HCT116 (cell line): Measurements from ENCODE around the gene ANKRD13B. TPM values are rescaled to one million over a fixed set of nuclear protein-coding genes. Genes with fewer than 3 reads are reported as not detected.

ENCODE experiments used
- ATAC-seq: fragments of 200-7000 bp; cut with Tn5 transposase; 2 replicates; pipeline ENCODE4 v1.9.1; 2020; ENCODE audit warnings: mild to moderate bottlenecking, moderate library complexity
- BruUV-seq: library from RNA; stranded (reverse); fragments of 400-500 nt; replicated peaks from 2 replicates; lab custom pipeline; 2021; lab: Mats Ljungman, UMichigan
- CTCF ChIA-PET: fragments of 300-600 bp; sonication (Branson Sonifier 250); formaldehyde crosslinking; loops from one replicate; lab custom pipeline; 2021; ENCODE audit warnings: antibody characterized with exemption; lab: Charles Lee
- POLR2A ChIA-PET: fragments of 300-600, 350-600 bp; sonication (Branson Sonifier 250); formaldehyde crosslinking; loops from one replicate; lab custom pipeline; 2021; ENCODE audit warnings: antibody characterized with exemption; lab: Charles Lee
- RAD21 ChIA-PET, 2 experiments: fragments of 300-600 bp; sonication (Branson Sonifier 250); formaldehyde crosslinking; loops; one replicate each; lab custom pipeline; 2023; ENCODE audit warnings: low total read pairs in 2 of 2; ENCODE audit not compliant: uncharacterized antibody in 2 of 2, unreplicated experiment in 2 of 2, low non-redundant PET in 1 of 2; lab: Charles Lee
- DNase-seq: peaks from one replicate; pipeline ENCODE4 v3.0.0-alpha.2; 2010; ENCODE audit warnings: low read depth, low spot score
- H2AFZ ChIP-seq: fragments of 200-600 bp; shearing (Covaris generic), sonication (generic); 2 replicates; pipeline ENCODE4 v1.6.1; 2017; ENCODE audit warnings: low read depth, mixed run types, mixed read lengths, antibody characterized with exemption, low read length; ENCODE audit not compliant: poor library complexity, severe bottlenecking
- H3K27ac ChIP-seq: 2 replicates; pipeline ENCODE4 v1.5.1; 2012; ENCODE audit warnings: low read depth, low read length
- H3K27me3 ChIP-seq: fragments of 200-600 bp; sonication (generic); 2 replicates; pipeline ENCODE4 v1.6.1; 2016; ENCODE audit warnings: mixed run types, low read length, mixed read lengths; ENCODE audit not compliant: insufficient read depth
- H3K36me3 ChIP-seq, 2 experiments: fragments of 200-500 bp in 1 of 2; fragments of 200-600 bp in 1 of 2; sonication (Bioruptor generic) in 1 of 2; sonication (generic) in 1 of 2; 2 replicates each; pipeline versions ENCODE4 v1.5.1 to v1.6.1; 2014 to 2016; ENCODE audit warnings: low read length in 2 of 2, inconsistent platforms in 1 of 2, mixed read lengths in 1 of 2, mixed run types in 1 of 2; ENCODE audit not compliant: insufficient read depth in 2 of 2, control insufficient read depth in 1 of 2
- H3K4me1 ChIP-seq, 2 experiments: fragments of 200-600 bp in 1 of 2; sonication (generic) in 1 of 2; 2 replicates each; pipeline versions ENCODE4 v1.5.1 to v1.6.1; 2012 to 2017; ENCODE audit warnings: low read length in 2 of 2, inconsistent platforms in 1 of 2, mild to moderate bottlenecking in 1 of 2, mixed read lengths in 1 of 2, mixed run types in 1 of 2, moderate library complexity in 1 of 2; ENCODE audit not compliant: insufficient read depth in 2 of 2, control insufficient read depth in 1 of 2
- H3K4me2 ChIP-seq: fragments of 200-600 bp; sonication (generic); 2 replicates; pipeline ENCODE4 v1.6.1; 2017; ENCODE audit warnings: mixed run types, low read length, mixed read lengths
- H3K4me3 ChIP-seq, 2 experiments: fragments of 200-600 bp in 1 of 2; sonication (generic) in 1 of 2; replicated peaks in 1 of 2; 2 replicates each; pipeline ENCODE4 v1.5.1; 2011 to 2016; ENCODE audit warnings: low read length in 2 of 2, control low read depth in 1 of 2, low read depth in 1 of 2, mild to moderate bottlenecking in 1 of 2, mixed read lengths in 1 of 2, mixed run types in 1 of 2
- H3K79me2 ChIP-seq: fragments of 200-600 bp; sonication (generic); 2 replicates; pipeline ENCODE4 v1.6.1; 2017; ENCODE audit warnings: mild to moderate bottlenecking, mixed run types, low read length, moderate library complexity, mixed read lengths; ENCODE audit not compliant: insufficient read depth
- H3K9ac ChIP-seq: fragments of 200-600 bp; sonication (generic); 2 replicates; pipeline ENCODE4 v1.6.1; 2016; ENCODE audit warnings: low read length, mixed read lengths
- H3K9me2 ChIP-seq: fragments of 200-600 bp; sonication (generic), shearing (Covaris generic); 2 replicates; pipeline ENCODE4 v1.6.1; 2017; ENCODE audit warnings: mixed run types, mild to moderate bottlenecking, moderate library complexity; ENCODE audit not compliant: insufficient read depth
- H3K9me3 ChIP-seq, 2 experiments: fragments of 200-500 bp in 1 of 2; fragments of 200-600 bp in 1 of 2; sonication (Bioruptor generic) in 1 of 2; sonication (generic) in 1 of 2; 2 replicates each; pipeline ENCODE4 v1.6.1; 2014 to 2017; ENCODE audit warnings: low read length in 2 of 2, mixed read lengths in 2 of 2, inconsistent platforms in 1 of 2, low read depth in 1 of 2, mild to moderate bottlenecking in 1 of 2, mixed run types in 1 of 2, moderate library complexity in 1 of 2; ENCODE audit not compliant: control insufficient read depth in 1 of 2, insufficient read depth in 1 of 2
- H4K20me1 ChIP-seq: fragments of 200-600 bp; sonication (generic), shearing (Covaris generic); 2 replicates; pipeline ENCODE4 v1.6.1; 2017; ENCODE audit warnings: mixed run types, mild to moderate bottlenecking, moderate library complexity; ENCODE audit not compliant: insufficient read depth
- CEBPB ChIP-seq: IDR thresholded peaks from 2 replicates; pipeline ENCODE4 v1.6.1; 2012; ENCODE audit warnings: low read depth
- EGR1 ChIP-seq: IDR thresholded peaks from 2 replicates; pipeline ENCODE4 v1.6.1; 2012; ENCODE audit warnings: low read depth
- ELF1 ChIP-seq: IDR thresholded peaks from 2 replicates; pipeline ENCODE4 v1.6.1; 2012; ENCODE audit warnings: low read depth, borderline replicate concordance
- EZH2phosphoT487 ChIP-seq: fragments of 200-600 bp; IDR thresholded peaks from 2 replicates; pipeline ENCODE4 v1.6.1; 2018; ENCODE audit warnings: antibody characterized with exemption, borderline replicate concordance
- FOSL1 ChIP-seq: IDR thresholded peaks from 2 replicates; pipeline ENCODE4 v1.6.1; 2012; ENCODE audit warnings: low read depth
- MAX ChIP-seq: IDR thresholded peaks from 2 replicates; pipeline ENCODE4 v1.6.1; 2012
- POLR2AphosphoS5 ChIP-seq: IDR thresholded peaks from 2 replicates; pipeline ENCODE4 v1.6.1; 2011; ENCODE audit warnings: mild to moderate bottlenecking, low read depth, low read length, moderate library complexity
- RAD21 ChIP-seq: IDR thresholded peaks from 2 replicates; pipeline ENCODE4 v1.6.1; 2012; ENCODE audit warnings: low read depth, mild to moderate bottlenecking
- REST ChIP-seq: IDR thresholded peaks from 2 replicates; pipeline ENCODE4 v1.6.1; 2012; ENCODE audit warnings: low read depth
- SIN3A ChIP-seq: IDR thresholded peaks from 2 replicates; pipeline ENCODE4 v1.6.1; 2012; ENCODE audit warnings: low read depth
- SRF ChIP-seq: IDR thresholded peaks from 2 replicates; pipeline ENCODE4 v1.6.1; 2012; ENCODE audit warnings: low read depth
- TCF7L2 ChIP-seq: IDR thresholded peaks from 2 replicates; pipeline ENCODE4 v1.7.0; 2011; ENCODE audit warnings: borderline replicate concordance, inconsistent platforms; ENCODE audit not compliant: insufficient read depth, insufficient read length; ENCODE audit errors: extremely low read depth
- YY1 ChIP-seq: IDR thresholded peaks from 2 replicates; pipeline ENCODE4 v1.6.1; 2011; ENCODE audit warnings: low read length, low read depth, moderate library complexity, mild to moderate bottlenecking; ENCODE audit not compliant: insufficient replicate concordance; ENCODE audit errors: extremely low read depth
- ZFX ChIP-seq: fragments of 450-650 bp; IDR thresholded peaks from 2 replicates; pipeline ENCODE4 v1.6.1; 2017
- intact Hi-C: fragments of 100-400 bp; cut with micrococcal nuclease; formaldehyde crosslinking; loops from 2 replicates; pipeline ENCODE4 v1.10.0; 2022
- total RNA-seq: library from RNA; stranded (reverse); gene quantifications from one replicate; pipeline ENCODE4 v1.2.1, GENCODE V29; 2021; ENCODE audit not compliant: unreplicated experiment
- TF ChIP-seq, protein P1 (sequence below): IDR thresholded peaks from 2 replicates; pipeline ENCODE4 v1.6.1; 2012
- TF ChIP-seq, protein P2 (sequence below): IDR thresholded peaks from 2 replicates; pipeline ENCODE4 v1.6.1; 2011; ENCODE audit warnings: mild to moderate bottlenecking, low read length, moderate library complexity; ENCODE audit not compliant: insufficient replicate concordance; ENCODE audit errors: extremely low read depth

ANKRD13B gene
- total RNA-seq, 1 experiment from 2014 or later = 27.4 TPM

- no peak for TF ChIP-seq REST
- TF ChIP-seq, protein P1, sequence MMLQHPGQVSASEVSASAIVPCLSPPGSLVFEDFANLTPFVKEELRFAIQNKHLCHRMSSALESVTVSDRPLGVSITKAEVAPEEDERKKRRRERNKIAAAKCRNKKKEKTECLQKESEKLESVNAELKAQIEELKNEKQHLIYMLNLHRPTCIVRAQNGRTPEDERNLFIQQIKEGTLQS = no peak
- TF ChIP-seq ZFX = no peak
- TF ChIP-seq CEBPB = no peak
- no peak for TF ChIP-seq EZH2phosphoT487
Observed at GRCh38 chr17:29645515-29646051, 52.7 kb downstream of the ANKRD13B start (continued).

GRCh38 chr17:29648005-29648404 is 55.1 kb downstream of the ANKRD13B start:
- H3K79me2 ChIP-seq = no peaks in the 10 kb centered on the region
- no peak overlapping the region for H2AFZ ChIP-seq
- H4K20me1 ChIP-seq = no peaks in the 10 kb centered on the region
- no peaks in the 10 kb centered on the region for H3K27me3 ChIP-seq
- H3K4me1 ChIP-seq = no peaks in the 10 kb centered on the region
- H3K4me3 ChIP-seq = no peak overlapping the region
- no peak overlapping the region for H3K4me2 ChIP-seq
- no peaks in the 10 kb centered on the region for H3K9me3 ChIP-seq
- ChIA-PET POLR2A (no interaction called here), RAD21 (no interaction called here), CTCF (no interaction called here)
- no peak for DNase-seq
- no peak overlapping the region for H3K9ac ChIP-seq
- intact Hi-C loops = no loop called here
- BruUV-seq = no TSS peak
- H3K27ac ChIP-seq = no peak overlapping the region
- no peak for ATAC-seq
- H3K36me3 ChIP-seq = no peaks in the 10 kb centered on the region
- H3K9me2 ChIP-seq = no peaks in the 10 kb centered on the region
- TF ChIP-seq ELF1 (no peak), SIN3A (no peak), MAX (no peak), FOSL1 (no peak), REST (no peak), RAD21 (no peak), CEBPB (no peak), YY1 (no peak), TCF7L2 (no peak), EGR1 (no peak), SRF (no peak), POLR2AphosphoS5 (no peak), EZH2phosphoT487 (no peak)
- TF ChIP-seq, protein P2, sequence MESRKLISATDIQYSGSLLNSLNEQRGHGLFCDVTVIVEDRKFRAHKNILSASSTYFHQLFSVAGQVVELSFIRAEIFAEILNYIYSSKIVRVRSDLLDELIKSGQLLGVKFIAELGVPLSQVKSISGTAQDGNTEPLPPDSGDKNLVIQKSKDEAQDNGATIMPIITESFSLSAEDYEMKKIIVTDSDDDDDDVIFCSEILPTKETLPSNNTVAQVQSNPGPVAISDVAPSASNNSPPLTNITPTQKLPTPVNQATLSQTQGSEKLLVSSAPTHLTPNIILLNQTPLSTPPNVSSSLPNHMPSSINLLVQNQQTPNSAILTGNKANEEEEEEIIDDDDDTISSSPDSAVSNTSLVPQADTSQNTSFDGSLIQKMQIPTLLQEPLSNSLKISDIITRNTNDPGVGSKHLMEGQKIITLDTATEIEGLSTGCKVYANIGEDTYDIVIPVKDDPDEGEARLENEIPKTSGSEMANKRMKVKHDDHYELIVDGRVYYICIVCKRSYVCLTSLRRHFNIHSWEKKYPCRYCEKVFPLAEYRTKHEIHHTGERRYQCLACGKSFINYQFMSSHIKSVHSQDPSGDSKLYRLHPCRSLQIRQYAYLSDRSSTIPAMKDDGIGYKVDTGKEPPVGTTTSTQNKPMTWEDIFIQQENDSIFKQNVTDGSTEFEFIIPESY = no peak
